Kidney (tissue), 14 donors: Measurements from ENCODE around the gene MYO19. TPM values are rescaled to one million over a fixed set of nuclear protein-coding genes. Genes with fewer than 3 reads are reported as not detected.
A peak's percentile ranks its signal among the peaks of the same experiment; 100 is the strongest.

Source experiments
- DNase-seq, 5 donors: peaks; one replicate each; pipeline ENCODE4 v3.0.0-alpha.2; 2013 to 2020
- FAIRE-seq: peaks from 2 replicates; lab custom pipeline; 2012; peaks lifted over from hg19 to GRCh38; lab: Jason Lieb, UNC
- H3K27ac ChIP-seq, 2 donors: one replicate each; pipeline ENCODE4 v1.7.0; 2013; ENCODE audit warnings: low read depth in 2 of 2, low read length in 2 of 2, inconsistent platforms in 1 of 2
- H3K27me3 ChIP-seq: one replicate; pipeline ENCODE4 v1.7.1; 2013; ENCODE audit warnings: low read length, inconsistent platforms; ENCODE audit not compliant: control insufficient read depth, insufficient read depth
- H3K36me3 ChIP-seq, 3 donors: one replicate each; pipeline versions ENCODE4 v1.7.0 to v1.7.1; 2013; ENCODE audit warnings: low read length in 3 of 3, control low read depth in 1 of 3, inconsistent platforms in 1 of 3; ENCODE audit not compliant: insufficient read depth in 3 of 3, control insufficient read depth in 2 of 3
- H3K4me1 ChIP-seq, 3 donors: one replicate each; pipeline versions ENCODE4 v1.7.0 to v1.7.1; 2013; ENCODE audit warnings: low read length in 3 of 3, inconsistent platforms in 1 of 3, low read depth in 1 of 3; ENCODE audit not compliant: control insufficient read depth in 2 of 3, insufficient read depth in 2 of 3
- H3K4me3 ChIP-seq, 3 donors: one replicate each; pipeline versions ENCODE4 v1.7.0 to v1.8.1; 2013; ENCODE audit warnings: low read length in 3 of 3, control low read depth in 1 of 3, inconsistent platforms in 1 of 3
- H3K9ac ChIP-seq, 3 donors: one replicate each; pipeline versions ENCODE4 v1.7.0 to v1.7.1; 2013; ENCODE audit warnings: low read length in 3 of 3, control low read depth in 1 of 3, inconsistent platforms in 1 of 3
- H3K9me3 ChIP-seq, 3 donors: one replicate each; pipeline versions ENCODE4 v1.7.0 to v1.7.1; 2013; ENCODE audit warnings: low read length in 3 of 3, control low read depth in 1 of 3, inconsistent platforms in 1 of 3; ENCODE audit not compliant: control insufficient read depth in 2 of 3, insufficient read depth in 1 of 3
- intact Hi-C: fragments of 100-400 bp; cut with DNase I; formaldehyde crosslinking; loops from one replicate; pipeline ENCODE4 v1.11.1; 2022
- polyA plus RNA-seq: library from polyadenylated mRNA; stranded (reverse); fragments of 350-450 nt; fragmentation: Illumina TruSeq; extraction: RNeasy Lipid Tissue Mini Kit (QIAGEN cat#74804); gene quantifications from one replicate; pipeline ENCODE4 v1.2.3, GENCODE V29; 2014; ENCODE audit warnings: low read depth, low replicate concordance; ENCODE audit not compliant: insufficient read depth
- total RNA-seq: library from RNA; stranded (reverse); fragmentation: NEBNext Ultra II Directional; extraction: Animal tissue kit (Norgen Biotek cat#: 25700); gene quantifications from one replicate; pipeline ENCODE4 v1.2.1, GENCODE V29; 2021
- TF ChIP-seq, protein P1 (sequence below): IDR thresholded peaks from 3 replicates; pipeline ENCODE4 v1.5.1; 2012; ENCODE audit warnings: mild to moderate bottlenecking, moderate library complexity, borderline replicate concordance; ENCODE audit not compliant: insufficient read depth; ENCODE audit errors: extremely low read depth
- donor health status: control.
- donor health status: control.
- donor health status: control.
- donor health status: control.
- donor health status: control.
- donor health status: DM: yes; HTN: yes; CAD: no.
- donor health status: Normal renal cell carcinoma (clear cell type).

MYO19 gene
- total and polyA plus RNA-seq, 2 donors from 2014 or later: 28.9 to 74.7 TPM

DNA sequence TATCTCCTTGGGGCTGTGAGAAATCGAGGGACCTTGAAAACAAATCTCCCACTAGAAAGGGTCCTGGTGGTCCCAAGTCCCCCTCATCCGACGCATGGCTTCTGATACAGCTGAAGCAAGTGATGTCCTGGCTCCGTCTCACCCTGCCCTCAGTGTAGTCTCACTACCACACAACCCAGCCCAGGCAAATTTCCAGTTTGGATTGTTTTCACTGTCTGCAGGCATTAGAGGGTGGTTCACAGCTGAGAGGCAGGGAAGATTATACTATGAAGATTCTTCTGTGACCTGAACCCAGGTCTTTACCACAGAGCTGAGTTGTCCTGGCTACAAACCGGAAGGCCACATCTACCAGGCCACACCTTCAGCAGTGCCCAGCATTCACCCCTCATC lies 30.5 kb downstream of the MYO19 start:
- DNase-seq: no peak
- TF ChIP-seq, protein P1, sequence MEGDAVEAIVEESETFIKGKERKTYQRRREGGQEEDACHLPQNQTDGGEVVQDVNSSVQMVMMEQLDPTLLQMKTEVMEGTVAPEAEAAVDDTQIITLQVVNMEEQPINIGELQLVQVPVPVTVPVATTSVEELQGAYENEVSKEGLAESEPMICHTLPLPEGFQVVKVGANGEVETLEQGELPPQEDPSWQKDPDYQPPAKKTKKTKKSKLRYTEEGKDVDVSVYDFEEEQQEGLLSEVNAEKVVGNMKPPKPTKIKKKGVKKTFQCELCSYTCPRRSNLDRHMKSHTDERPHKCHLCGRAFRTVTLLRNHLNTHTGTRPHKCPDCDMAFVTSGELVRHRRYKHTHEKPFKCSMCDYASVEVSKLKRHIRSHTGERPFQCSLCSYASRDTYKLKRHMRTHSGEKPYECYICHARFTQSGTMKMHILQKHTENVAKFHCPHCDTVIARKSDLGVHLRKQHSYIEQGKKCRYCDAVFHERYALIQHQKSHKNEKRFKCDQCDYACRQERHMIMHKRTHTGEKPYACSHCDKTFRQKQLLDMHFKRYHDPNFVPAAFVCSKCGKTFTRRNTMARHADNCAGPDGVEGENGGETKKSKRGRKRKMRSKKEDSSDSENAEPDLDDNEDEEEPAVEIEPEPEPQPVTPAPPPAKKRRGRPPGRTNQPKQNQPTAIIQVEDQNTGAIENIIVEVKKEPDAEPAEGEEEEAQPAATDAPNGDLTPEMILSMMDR: no peak
- Histone ChIP-seq H3K36me3 (peaks cover 0 to 25% (median 21%) of the 10 kb centered on the region in 3 donors), H3K9me3 (no peaks in the 10 kb centered on the region), H3K4me1 (no peaks in the 10 kb centered on the region), H3K9ac (no peak overlapping the region), H3K27me3 (no peaks in the 10 kb centered on the region), H3K4me3 (no peak overlapping the region), H3K27ac (no peak overlapping the region)
- intact Hi-C loops: no loop called here
- FAIRE-seq: no peak

DNA sequence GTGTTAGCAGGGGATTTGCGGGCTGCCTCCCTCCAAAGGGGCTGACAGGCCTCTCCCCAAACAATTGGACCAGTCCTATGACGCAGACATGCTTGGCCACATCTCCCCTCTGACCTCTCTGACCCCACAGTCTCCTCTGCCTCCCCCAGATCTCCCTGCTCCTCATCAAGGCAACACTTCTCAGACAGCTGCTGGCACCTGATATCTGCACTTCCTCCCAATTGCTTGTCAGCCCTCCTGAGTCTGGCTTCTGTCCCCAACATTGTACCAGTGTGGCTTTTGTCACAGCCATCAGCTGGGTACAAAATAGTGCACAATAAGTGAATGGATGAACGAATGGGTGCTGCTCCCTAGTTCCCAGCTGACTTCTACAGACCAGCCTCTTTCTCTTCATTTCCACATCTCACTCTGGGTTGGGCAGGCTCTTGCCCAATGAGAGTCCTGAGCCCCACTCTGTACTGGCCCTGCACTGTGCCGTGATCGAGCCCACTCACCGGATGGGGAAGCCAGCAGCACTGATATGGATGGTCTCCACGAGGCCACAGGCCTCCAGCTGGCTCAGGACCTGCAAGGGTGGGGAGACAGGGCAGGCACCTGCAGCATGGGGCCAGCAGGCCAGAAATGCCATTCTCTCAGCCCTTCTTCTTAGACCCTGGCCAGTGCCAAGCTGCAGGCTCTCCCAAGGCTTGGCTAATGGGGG lies 31.1 kb downstream of the MYO19 start:
- DNase-seq (peak in 1 of 5 donors; percentile 41), FAIRE-seq (no peak)
- H3K27me3 ChIP-seq: no peaks in the 10 kb centered on the region
- no peak overlapping the region for H3K9ac ChIP-seq
- no peaks in the 10 kb centered on the region for H3K4me1 ChIP-seq
- H3K4me3 ChIP-seq: no peak overlapping the region
- H3K9me3 ChIP-seq: no peaks in the 10 kb centered on the region
- TF ChIP-seq, protein P1: no peak
- no peak overlapping the region for H3K27ac ChIP-seq
- intact Hi-C loops: no loop called here
- H3K36me3 ChIP-seq: peaks cover 0 to 27% (median 24%) of the 10 kb centered on the region in 3 donors

DNA sequence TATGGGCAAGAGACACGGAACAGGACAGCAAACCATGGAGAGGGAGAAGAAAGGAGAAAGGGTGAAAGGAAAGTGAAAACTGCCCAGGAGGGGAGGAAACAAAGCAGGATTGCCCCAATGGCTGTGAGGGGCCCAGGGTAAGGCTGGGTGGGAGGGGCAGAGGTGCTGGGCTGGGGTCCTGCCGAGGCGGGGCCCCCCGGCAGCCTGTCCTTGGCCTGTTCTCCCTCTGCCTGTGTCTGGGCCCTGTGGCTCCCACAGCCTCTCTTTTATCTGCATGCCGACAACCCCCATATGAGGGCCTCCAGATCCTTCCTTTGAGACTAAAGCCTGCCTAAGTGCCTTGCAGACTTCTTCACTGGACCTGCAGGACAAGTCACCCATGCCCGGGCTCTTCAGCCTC lies 32.7 kb downstream of the MYO19 start:
- TF ChIP-seq, protein P1: no peak
- intact Hi-C loops: no loop called here
- FAIRE-seq: no peak
- Histone ChIP-seq H3K4me1 (no peaks in the 10 kb centered on the region), H3K36me3 (peaks cover 0 to 39% (median 33%) of the 10 kb centered on the region in 3 donors), H3K27ac (no peak overlapping the region), H3K4me3 (no peak overlapping the region), H3K9me3 (no peaks in the 10 kb centered on the region), H3K9ac (no peak overlapping the region), H3K27me3 (no peaks in the 10 kb centered on the region)
- peak in 1 of 5 donors; percentile 22 for DNase-seq
